NCI-H1436 treated with DMSO at 0.1 percent for 48 hours (cell line): ENCODE results near the gene ZNF837.

ENCODE experiments used
- DNase-seq: peaks from one replicate; lab custom pipeline; 2025; lab: John Stamatoyannopoulos, UW

Gene ZNF837

GRCh38 chr19:58318297-58318696 is 62.5 kb downstream of the ZNF837 start:
- no peak for DNase-seq
